Activated CD8-positive, alpha-beta memory T cell treated with anti-CD3 and anti-CD28 coated beads for 24 hours (primary cell): Measurements from ENCODE around the gene PADI1.
"Not testable (repeated sequence)": the region's sequence is repeated elsewhere in the genome, so short reads cannot be mapped to it uniquely, and the experiment has no call there.

Experiments
- DNase-seq: peaks from one replicate; pipeline ENCODE4 v3.0.0-alpha.2; 2020

PADI1 gene

DNA sequence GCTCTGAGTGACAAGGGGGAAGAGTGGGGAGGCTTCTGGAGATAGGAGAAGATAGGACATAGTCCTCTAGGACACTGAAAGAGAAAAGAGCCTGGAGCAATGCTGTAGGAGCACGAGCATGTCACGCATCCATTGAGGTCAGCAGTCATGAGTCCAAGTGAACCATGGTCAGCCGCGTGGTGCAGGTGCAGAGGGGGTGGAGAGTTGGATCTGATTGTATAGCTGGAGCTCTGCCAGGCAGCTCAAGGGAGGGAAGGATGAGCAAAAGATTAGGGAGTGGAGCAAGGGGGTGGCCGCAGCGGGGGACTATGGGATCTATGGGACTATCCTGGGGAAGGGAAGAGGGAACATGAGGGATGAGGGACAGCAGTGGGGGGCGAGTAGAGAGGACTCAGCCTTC lies 14.0 kb downstream of the PADI1 start:
- DNase-seq, result no peak

DNA sequence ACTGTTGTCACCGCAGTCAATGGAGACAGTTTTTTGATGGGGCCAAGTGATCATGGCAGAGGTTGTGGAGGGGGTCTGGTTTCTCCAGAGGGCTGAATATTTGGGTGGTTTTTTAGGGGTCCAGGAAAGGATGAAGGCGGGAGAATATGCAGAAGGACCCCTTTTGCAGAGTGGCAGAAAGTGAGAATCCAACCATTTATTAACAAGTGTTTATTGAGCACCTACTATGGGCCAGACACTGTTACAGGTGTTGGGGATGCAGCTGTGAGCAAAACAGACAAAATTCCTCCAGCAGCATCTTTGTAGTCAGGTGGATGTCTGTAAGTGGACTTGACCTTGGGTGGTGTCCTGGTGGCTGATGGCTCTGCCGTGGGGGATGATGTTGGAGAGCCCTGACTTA lies 15.4 kb downstream of the PADI1 start:
- DNase-seq, result no peak

DNA sequence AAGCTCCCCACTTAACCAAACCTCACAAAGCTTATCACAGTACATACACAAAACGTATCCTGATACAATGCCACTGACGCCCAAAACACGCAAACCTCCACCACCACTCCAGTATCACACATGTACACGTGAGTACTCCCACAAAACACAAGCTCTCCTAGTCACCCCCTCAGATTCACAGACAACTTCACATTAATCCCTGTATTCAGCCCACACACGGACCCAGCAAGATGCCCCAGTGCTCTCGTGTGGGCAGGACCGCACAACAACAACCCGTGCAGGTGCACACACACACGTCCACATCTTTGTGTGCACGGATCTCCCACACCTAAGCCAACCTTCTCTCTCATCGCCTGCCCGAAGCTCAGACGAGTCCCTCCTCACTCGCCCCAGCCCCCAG lies 17.6 kb downstream of the PADI1 start:
- no peak for DNase-seq

DNA sequence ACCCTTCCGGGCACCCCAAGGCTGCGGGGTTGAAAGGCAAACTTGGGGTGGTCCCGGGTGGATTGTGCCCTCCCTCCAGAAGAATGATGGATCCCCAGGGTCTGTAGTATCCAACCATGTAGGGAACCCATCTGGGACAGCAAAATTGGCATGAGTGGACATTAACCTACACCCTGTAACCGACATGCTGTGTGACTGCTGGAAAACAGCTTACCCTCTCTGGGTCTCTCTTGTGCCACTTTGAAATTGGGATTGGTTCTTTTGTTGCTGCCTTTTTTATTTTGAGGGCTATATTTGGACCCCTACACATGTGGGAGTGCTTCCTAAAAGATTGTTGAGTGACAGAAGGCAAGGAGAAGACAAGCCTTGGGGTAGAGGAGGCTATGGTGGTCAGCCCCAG lies 19.5 kb downstream of the PADI1 start:
- DNase-seq, result no peak

DNA sequence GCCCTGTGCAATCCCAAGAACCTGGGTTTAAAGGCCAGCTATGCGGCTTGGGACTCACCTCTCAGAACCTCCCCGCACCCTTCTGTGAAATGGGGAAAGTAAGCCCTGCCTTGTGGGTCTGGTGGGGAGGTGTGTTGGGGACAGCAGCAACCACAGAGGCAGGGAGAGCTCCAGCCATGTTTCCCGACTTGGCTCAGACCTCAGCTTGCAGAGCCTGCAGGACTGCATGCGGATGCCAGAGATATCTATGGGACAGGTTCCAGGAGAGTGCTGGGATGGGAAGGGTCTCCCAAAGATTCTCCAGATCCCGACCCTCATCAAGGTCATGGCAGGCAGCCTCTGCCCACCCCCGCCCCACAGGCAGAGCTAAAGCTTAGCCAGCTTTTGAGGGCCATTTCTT lies 20.2 kb downstream of the PADI1 start:
- no peak for DNase-seq

DNA sequence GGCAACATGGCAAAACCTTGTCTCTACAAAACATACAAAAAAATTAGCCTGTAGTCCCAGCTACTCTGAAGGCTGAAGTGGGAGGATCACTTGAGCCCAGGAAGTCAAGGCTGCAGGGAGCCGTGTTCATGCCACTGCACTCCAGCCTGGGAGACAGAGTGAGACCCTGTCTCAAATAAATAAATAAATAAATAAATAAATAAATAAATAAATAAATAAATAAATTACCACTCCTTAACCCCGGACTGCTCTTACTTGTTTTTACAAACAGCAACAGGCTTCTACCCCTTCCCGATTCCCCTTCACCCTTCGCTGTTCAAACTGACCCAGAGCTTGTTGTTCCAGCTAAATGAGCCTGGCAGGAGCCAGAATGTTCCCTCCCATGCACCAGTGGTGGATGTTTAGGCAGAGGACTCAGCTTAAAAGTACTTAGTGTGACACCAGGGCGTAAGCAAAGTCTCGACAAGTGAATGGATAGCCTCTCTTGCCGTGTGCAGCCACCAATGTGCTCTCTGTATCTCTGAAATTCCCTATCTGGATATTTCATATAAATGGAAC lies 22.5 kb downstream of the PADI1 start:
- no peak for DNase-seq

DNA sequence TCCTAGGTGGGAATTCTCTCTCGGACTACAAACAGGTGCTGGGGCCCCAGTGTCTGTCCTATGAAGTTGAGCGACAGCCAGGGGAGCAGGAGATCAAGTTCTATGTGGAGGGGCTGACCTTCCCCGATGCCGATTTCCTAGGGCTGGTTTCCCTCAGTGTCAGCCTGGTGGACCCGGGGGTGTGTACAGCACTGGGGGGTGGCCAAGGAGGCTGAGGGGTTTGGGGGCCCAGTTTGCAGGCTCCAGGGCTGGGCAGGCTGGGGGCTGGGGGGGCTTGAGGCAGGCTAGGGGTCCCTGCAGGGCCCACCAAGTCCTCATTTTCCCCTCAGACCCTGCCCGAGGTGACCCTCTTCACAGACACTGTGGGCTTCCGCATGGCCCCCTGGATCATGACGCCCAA lies 23.7 kb downstream of the PADI1 start:
- DNase-seq, result no peak

DNA sequence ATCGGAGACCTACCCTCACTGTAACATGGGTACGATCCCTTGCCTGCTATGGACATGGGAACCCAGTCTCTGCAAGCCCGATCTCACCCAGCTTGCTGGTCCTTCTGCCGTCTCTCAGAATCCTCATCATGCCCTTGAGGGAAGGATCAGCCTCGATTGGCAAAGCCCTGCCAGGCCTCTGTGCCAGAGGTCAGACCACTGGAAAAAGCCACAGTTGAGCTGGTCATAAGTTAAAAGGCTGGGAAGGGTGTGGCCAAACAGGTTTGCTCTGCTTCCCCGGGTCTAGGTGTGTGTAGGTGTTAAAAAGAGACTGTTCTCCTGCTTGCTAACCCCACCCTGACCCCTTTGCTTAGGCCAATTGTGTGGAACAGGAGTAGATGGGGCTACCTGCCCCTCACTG lies 24.5 kb downstream of the PADI1 start:
- no peak for DNase-seq

DNA sequence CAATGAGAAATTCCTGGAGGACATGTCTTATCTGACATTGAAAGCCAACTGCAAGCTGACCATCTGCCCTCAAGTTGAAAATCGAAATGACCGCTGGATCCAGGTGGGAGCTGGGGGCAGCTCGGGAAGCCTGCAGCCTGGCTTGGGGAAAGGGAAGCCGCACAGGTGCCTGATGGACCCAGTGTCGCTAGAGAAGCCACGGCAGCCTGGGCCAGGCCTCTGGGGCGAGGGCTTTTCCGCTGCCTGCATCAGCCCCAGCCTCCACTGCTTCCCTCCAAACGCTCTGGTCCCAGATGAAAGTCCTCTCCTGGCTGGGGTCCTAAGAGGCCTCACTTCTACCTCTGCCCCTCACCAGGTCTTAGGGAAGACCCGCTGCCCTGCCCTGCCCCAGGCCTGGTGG lies 25.2 kb downstream of the PADI1 start:
- DNase-seq, result no peak

DNA sequence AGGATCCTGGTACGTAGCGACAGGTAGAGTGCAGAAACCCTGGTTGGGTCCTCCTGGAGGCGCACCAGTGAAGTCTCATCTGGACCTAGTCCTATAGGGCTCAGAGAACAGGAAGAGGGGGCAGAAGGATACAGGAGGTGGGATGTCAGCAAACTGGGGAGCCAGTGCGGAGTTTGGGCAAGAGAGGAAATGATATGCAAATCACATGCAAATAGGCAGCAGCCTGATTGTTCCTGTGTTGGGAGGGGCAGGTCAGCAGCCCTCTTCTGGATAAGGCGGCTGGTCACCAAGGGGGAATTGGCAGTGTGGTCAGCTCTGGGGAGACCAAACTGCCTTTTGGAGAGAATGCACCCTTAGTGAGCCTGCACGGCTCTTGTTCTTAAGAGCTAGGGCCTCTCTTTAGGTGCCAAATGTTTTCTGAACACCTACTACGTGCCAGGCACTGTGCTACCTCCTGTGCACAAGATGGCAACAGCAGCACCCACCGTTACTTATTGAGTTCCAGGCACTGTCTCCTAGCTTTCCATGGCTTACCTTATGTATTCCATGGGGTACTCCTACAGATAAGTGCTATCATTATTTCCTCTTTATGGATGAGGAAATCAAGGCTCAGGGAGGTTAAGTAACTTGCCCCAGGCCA lies 25.9 kb downstream of the PADI1 start:
- no peak for DNase-seq

DNA sequence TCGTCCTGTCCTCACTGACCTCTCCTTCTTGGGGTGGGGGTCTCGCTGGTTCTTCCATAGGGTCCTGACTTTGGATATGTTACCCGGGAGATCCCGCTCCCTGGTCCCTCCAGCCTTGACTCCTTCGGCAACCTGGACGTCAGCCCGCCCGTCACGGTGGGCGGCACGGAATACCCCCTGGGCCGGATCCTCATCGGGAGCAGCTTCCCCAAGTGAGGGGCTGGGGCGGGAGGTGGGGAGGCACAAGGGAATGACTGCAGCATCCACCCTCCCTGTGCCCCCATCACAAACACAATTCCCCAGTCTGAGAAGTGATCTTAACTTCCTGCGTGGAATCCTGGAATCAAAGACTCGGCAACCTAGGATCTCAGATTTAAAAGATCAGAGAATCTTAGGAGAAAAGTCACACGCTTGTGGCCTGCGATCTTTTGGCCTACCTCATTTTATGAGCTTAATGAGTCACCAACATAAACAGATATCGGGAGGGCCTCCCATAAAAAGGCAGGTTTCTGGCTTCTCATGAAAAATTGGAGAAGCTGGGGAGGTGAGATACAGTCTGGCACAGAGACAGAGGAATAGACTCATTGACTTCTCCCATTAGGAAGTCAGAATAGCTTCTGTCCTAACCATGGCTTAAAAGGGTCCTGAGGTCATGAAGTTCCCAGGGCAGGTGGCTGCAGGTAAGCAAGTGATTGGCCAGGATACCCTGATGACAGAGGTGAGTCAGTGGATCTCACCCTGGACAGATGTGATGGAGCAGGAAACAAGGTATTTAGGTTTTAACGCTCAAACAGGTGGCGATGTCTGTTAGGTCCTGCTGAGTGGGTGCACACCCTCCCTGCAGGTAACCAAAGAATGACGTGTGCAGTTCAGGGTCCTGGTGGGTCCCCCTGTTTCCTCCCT lies 28.1 kb downstream of the PADI1 start:
- no peak for DNase-seq

DNA sequence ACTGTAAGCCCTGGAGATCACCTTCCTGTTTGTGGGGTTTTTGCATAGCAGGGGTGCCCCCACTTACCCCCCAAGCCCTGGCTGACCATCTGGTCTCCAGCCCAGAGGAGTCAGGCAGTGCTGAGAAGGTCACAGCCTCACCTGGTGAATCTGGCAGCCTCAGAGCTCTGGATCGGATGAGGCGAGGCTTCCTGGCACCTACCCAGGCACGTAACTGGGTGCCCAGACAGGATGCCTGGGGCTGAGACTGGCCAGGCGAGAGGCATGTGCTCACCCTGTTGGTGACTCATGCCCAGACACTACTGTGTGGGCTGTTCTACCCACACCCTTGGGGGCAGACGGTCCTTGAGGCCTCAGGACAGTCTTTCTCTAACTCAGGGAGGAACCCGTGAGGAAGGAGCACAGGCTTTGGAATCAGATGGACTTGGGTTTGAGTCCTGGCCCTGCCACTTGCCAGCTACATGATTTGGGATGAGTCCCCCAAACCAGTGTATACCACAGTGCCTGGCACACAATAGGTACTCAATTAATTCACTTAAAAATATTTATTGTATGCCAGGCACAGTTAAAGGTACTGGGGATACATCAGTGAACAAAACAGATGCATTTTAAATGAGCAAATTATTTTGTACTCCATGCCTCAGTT lies 28.9 kb downstream of the PADI1 start:
- DNase-seq, result no peak

DNA sequence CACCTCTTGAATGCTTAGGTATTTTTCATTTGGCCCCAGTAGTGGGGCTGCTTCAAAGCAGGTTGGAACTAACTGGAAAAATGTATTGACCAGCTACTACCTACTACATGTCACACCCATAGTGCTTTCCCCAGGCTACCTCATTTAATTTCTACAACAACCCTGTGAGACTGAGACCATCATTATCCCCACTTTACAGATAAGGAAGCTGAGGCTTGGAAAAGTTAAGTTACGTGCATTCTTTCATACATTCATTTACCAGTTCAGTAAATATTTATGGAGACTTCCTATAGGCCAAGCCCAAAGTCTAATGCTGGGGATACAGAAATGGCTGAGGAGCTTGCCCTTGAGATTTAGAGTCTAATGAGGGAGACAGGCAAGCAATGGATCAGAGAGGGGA lies 29.5 kb downstream of the PADI1 start:
- DNase-seq, result no peak

DNA sequence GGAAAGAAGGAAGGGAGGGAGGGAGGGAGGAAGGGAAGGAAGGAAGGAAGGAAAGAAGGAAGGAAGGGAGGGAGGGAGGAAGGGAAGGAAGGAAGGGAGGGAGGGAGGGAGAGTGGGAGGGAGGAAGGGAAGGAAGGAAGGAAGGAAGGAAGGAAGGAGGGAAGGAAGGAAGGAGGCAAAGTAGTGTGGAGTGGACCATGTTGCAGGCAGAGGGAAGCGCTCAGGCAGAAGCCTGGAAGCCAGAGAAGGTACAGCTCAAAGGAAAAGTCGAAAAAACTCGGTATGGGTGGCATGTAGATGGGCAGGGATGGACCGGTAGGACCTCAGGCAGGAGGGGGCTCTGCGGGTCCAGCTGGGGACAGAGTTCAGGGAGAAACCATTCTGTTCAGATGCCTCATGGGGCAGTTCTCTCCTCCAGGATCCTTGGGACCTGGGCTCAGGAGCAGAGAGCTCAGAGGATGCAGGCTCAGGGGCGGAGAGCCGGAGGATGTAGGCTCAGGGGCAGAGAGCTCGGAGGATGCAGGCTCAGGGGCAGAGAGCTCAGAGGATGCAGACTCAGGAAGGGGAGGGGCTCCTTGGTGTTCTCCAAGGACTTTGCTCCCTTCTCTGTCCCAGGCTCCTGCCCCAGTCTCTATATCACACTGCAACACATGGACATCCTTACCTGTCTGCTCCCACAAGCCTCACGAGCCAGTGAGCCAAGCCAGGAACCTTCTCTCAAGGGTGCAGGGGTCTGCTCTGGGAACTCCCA lies 30.4 kb downstream of the PADI1 start:
- DNase-seq, result no peak

DNA sequence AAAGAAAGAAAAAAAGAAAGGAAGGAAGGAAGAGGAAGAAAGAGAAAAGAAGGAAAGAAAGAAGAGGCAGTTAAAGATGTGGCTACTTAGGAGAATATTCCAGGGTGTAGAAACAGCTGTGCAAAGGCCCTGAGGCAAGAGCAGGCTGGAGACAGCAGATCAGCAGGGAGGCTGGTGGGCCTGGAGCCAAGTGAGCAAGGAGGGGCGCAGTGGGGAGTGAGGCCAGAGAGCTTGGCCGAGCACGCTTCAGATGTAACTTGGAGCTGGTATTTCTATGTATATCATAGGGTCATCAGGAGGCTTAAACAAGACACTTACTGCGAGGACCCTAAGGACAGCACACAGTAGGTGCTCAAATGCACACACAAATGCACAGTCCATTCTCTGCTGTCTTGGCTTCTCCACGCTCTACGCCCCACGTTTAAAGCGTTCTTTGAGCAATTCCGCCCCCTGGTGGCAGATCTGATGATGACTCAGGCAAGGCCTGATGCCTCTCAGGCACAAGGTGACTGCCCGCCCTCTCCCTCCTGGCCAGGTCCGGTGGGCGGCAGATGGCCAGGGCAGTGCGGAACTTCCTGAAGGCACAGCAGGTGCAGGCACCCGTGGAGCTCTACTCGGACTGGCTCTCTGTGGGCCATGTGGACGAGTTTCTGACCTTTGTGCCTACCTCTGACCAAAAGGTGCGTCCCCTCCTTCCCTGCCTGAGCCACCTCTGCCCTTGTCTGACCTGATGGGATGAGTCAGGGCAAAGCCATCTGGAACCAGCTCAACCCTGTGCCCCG lies 32.0 kb downstream of the PADI1 start:
- DNase-seq, result peak; percentile 97

DNA sequence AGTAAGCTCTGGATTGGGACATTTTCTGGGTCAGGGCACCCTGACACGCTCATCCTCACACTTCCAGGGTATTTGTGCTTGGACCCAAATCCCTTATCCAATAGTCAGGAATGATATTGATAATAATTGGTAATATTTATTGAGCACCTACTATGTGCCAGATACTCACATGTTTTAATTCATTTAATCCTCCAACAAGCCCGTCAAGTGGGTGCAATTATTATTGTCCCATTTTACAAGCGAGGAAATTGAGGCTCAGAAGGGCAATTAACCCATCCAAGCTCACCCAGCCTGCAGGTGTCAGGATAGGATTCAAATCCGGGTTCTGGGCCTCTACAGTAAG lies 32.6 kb downstream of the PADI1 start:
- no peak for DNase-seq

DNA sequence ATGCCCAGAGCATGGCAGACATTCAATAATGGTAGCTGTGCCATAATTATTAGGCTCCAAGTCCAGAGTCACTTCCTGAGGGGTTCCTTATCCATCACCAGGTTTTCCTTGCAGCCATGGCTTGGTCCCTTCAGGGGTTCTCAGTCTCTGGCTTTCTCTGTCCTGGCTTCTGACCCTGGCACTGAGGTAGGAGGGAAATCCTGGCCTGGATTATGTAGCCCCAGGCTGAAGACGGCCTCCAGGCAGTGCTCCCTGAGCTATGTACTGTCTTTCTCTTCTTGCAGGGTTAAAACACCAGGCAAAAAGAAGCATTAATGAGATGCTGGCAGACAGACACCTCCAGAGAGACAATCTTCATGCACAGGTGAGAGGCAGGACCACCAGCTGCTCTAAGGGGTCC lies 34.5 kb downstream of the PADI1 start:
- no peak for DNase-seq

DNA sequence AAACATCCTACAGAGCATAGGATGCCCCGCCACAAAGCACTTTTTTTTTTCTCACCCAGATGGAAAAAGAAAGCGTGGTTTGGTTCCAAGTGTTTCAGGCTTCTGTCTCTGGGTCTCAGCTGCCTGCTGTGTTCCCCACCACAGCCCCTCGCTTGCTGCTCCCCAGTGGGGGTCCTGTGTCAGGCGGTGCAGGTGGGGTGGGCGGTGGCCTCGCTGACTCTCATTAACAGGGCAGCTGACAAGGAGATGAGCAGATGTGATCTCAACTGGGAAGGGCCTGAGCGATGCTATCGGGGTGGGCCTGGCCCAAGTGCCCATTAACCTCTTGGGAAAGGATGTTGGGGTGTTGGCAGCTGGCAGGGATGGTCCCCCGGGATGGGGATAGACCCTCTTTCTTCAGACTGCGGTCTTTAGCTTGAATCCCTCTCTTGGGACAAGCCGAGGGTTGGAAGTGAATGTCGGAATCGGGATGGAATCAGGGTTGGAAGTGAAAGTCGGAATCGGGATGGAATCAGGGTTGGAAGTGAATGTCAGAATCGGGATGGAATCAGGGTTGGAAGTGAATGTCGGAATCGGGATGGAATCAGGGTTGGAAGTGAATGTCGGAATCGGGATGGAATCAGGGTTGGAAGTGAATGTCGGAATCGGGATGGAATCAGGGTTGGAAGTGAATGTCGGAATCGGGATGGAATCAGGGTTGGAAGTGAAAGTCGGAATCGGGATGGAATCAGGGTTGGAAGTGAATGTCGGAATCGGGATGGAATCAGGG lies 36.3 kb downstream of the PADI1 start:
- not testable (repeated sequence) for DNase-seq

DNA sequence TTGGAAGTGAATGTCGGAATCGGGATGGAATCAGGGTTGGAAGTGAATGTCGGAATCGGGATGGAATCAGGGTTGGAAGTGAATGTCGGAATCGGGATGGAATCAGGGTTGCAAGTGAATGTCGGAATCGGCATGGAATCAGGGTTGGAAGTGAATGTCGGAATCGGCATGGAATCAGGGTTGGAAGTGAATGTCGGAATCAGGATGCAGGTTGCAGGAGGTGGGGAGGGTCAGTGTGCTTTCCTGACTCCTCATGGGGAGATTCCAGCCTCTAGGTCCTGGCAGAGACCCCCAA lies 36.8 kb downstream of the PADI1 start:
- DNase-seq, result not testable (repeated sequence)

DNA sequence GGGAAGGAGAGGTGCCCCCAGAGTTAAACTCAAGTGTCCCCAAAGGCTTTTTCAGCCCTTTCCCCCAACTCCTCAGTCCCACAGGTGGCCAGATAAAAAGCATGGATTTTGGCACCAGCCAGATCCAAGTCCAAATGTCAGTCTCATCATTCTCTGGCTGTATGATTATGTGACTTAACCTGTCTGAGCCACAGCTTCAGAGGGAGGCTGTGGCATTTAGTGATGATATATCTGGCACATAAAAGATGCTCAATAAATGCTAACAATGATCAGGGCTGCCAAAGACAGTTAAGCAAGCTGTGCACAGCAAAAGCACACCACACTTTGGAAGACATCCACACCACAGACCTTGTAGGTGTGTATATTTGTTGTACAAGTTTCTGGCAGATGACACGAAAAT lies 38.3 kb downstream of the PADI1 start:
- DNase-seq, result no peak

DNA sequence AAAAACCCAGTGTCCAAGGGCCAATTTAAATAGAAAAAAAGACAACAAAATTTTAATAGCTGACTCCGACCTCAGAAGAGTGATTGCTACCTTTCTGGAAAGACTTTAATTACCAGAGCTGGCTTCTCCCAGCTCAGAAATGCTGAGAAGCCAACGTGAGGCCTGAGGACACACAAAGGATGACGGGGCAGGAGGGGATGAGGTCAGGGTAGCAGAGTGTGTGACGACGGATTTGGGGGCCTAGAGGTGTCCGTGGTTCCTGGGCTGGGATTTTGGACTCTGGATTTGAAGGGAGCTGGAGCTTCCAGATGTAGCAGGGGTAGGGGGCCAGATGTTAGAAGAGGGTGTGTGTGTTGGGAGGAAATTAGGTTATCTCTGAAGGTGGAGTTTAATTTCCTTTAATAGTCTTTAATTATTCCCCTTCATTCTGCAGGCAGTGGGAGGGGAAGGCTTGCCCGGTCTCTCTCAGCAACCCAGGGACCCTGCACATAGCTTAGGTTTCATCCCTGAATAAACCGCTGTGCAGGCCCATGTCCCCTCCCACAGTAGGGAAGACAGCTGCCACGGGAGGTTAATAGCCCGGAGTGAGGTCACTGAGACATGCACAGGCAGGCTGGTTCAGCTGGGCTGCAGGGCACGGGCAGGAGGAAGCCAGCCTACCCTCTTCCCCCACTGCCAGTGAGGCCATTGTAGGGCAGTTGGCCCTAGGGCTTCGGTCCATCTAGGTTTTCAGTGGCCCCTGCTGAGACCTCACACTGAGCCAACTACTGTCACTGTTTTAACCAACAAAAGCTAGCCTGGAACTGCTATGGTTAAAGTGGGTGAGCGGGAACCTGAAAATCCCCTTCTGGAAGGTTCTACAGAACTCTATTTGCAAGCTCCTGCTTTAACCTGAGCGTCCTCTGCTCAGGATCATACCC lies 40.2 kb downstream of the PADI1 start:
- DNase-seq, result no peak
